Ectodermal cell (in vitro differentiated cells): Measurements from ENCODE around the gene KAZALD1.
"Not testable (repeated sequence)": the region's sequence is repeated elsewhere in the genome, so short reads cannot be mapped to it uniquely, and the experiment has no call there.

Experiments used
- H3K27ac ChIP-seq: 2 replicates; pipeline ENCODE4 v1.7.0; 2013; ENCODE audit warnings: mild to moderate bottlenecking, low read depth, low read length; ENCODE audit not compliant: insufficient read depth, poor library complexity, severe bottlenecking
- H3K27me3 ChIP-seq: 2 replicates; pipeline ENCODE4 v1.7.0; 2013; ENCODE audit warnings: mild to moderate bottlenecking, low read length; ENCODE audit not compliant: insufficient read depth, control insufficient read depth, poor library complexity, severe bottlenecking
- H3K36me3 ChIP-seq: one replicate; pipeline ENCODE4 v1.7.0; 2013; ENCODE audit warnings: low read length; ENCODE audit not compliant: control insufficient read depth, insufficient read depth
- H3K4me1 ChIP-seq: one replicate; pipeline ENCODE4 v1.7.0; 2013; ENCODE audit warnings: low read length; ENCODE audit not compliant: control insufficient read depth, insufficient read depth
- H3K4me3 ChIP-seq: 2 replicates; pipeline ENCODE4 v1.7.0; 2013; ENCODE audit warnings: low read depth, low read length, control low read depth; ENCODE audit not compliant: insufficient read depth
- H3K9me3 ChIP-seq: 2 replicates; pipeline ENCODE4 v1.7.0; 2013; ENCODE audit warnings: mild to moderate bottlenecking, low read length, moderate library complexity; ENCODE audit not compliant: control insufficient read depth
- WGBS, 2 experiments: methylation state at CpG; one replicate each; pipeline ENCODE4 v1.1.7; 2013; ENCODE audit warnings: missing lambda C conversion rate in 2 of 2; 5-methylcytosine and 5-hydroxymethylcytosine counted together

The KAZALD1 gene

DNA sequence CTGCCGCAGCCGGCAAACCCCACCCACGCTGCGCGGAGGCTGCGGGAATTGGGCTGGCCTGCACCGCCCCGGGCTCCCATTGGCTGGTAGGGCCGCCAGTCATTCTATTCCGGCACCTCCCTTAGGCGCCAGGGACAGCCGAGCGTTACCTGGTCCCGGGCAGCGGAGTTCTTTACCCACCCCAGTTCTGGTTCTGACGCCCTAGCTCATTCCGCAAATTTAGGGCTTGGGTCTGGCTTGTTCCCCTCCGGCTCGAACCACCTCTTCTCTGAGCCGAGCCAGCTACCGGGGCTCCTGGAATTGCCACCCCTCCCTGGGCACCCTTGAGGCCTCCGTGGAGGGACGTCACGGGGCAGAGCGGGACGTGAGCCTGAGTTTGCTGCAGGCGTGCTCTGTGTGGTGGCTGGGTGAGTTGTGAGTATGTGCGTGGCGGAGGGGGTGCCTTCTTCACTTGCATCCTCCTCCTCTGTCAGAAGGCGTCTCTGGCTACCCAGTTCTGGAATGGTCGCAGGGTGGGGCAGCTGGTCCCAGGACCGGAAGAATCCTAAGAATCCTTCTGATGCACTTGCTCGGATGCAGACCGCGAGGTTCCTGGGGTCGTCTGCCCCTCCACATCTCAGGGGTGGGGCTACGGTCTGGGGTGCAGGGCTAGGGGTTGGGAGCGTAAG lies 30.5 kb upstream of the KAZALD1 start, which contains the start of the genes PDZD7 and SFXN3:
Gene PDZD7, minus strand, starts transcription at position 2 of the 668 bp plus-strand sequence. CDS start 910 bp downstream, outside the sequence.
Gene SFXN3, plus strand, starts transcription at position 107 of the 668 bp plus-strand sequence. CDS start 3,461 bp downstream, outside the sequence.
- H3K36me3 ChIP-seq = no peaks in the 10 kb centered on the region
- H3K27ac ChIP-seq = no peak within 1 kb of the TSS
- WGBS, 2 experiments = 1 to 2% methylated on average over 38 of the region's 38 CpGs
- H3K27me3 ChIP-seq = peaks cover 74% of the 10 kb centered on the region
- no peaks in the 10 kb centered on the region for H3K9me3 ChIP-seq
- H3K4me3 ChIP-seq = peak within 1 kb of the TSS; percentile 34
- peaks cover 47% of the 10 kb centered on the region for H3K4me1 ChIP-seq

DNA sequence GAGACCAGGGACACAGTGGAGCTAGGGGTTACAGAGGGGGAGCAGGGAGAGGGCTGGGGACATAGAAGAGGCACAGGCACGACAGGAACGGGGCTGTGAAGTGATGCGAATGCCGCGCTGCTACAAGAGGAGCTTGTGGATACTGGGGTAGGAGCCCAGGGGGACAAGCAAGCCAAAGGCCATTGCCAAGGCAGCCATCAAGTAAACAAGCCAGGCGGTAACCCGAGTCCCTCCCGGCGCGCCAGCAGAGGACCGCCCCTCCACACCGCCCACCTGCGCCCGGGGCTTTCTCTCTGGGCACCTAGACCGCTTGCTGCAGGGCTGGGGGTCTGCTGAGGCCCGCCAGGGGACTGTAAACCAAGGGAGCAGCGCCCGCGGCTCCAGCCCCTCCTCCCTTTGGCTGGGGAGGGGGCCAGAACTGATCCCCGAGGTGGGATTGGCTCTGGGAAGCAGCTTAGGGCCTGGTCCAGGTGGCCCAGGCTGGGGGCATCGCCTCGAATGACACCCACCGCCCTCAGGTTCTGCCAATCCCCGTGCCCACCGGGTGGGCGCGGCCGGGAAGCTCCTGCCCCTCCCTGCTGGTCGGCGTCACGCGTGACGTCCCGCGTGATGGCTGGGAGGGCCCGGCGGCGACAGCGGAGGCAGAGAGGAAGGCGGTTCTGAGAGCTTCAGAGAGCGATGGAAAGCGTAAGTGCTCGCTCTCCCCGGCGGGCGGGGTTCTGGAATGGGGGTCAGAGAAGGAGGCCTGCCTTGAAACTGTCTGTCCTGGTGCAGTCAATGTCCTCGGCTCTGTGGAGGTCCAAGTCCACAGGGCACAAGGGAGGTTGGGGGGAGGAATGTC lies 29.8 kb upstream of the KAZALD1 start:
- Histone ChIP-seq H3K4me3 (peak overlapping the region; percentile 34), H3K36me3 (no peaks in the 10 kb centered on the region), H3K9me3 (no peaks in the 10 kb centered on the region), H3K4me1 (peaks cover 44% of the 10 kb centered on the region), H3K27ac (no peak overlapping the region), H3K27me3 (peaks cover 80% of the 10 kb centered on the region)
- 2% methylated on average over 47 of the region's 47 CpGs for WGBS, 2 experiments

DNA sequence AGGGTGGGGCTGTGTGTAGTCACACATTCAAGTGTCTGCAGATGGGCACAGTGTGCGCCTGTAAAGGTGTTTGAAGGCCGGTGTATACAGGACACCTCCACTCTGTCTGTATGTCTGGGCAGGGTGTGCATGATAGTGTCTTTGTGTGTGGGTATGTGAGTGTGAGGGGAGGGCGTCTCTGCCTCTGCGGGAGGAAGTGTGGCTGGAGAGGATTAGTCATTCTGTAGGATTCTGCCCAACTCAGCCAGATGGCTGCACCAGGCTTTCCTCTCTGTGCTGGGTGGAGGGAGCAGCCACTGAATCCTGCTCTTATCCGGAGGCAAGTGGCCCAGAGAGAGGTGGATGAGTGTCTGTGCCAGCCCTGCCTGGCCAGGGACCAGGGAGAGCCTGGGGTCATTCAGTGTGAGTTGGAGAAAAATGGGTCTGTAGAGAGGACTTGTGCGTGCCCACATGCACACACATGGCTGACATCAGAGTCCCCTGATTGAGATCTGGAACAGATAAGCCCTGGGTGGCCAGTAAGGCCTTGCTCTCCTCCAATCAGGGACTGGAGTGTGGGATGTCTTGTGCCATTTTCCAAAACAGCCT lies 29.1 kb upstream of the KAZALD1 start:
- Histone ChIP-seq H3K27ac (no peak overlapping the region), H3K4me1 (peaks cover 44% of the 10 kb centered on the region), H3K9me3 (no peaks in the 10 kb centered on the region), H3K36me3 (no peaks in the 10 kb centered on the region), H3K27me3 (peaks cover 85% of the 10 kb centered on the region), H3K4me3 (peak overlapping the region; percentile 34)
- 32 to 38% methylated on average over 6 of the region's 6 CpGs for WGBS, 2 experiments

- WGBS, 2 experiments = 33 to 63% methylated on average over 1 of the region's 3 CpGs
- Histone ChIP-seq H3K4me3 (no peak overlapping the region), H3K36me3 (no peaks in the 10 kb centered on the region), H3K27ac (no peak overlapping the region), H3K9me3 (no peaks in the 10 kb centered on the region), H3K27me3 (peaks cover 89% of the 10 kb centered on the region), H3K4me1 (peaks cover 44% of the 10 kb centered on the region)
These were observed 28.5 kb upstream of the KAZALD1 start for GRCh38 chr10:101033276-101033675.

GRCh38 chr10:101034404-101034803 lies 27.4 kb upstream of the KAZALD1 start:
- not testable (repeated sequence) for H3K36me3 ChIP-seq, H3K9me3 ChIP-seq, H3K27ac ChIP-seq, H3K4me3 ChIP-seq
- WGBS, 2 experiments = 89 to 95% methylated on average over 4 of the region's 4 CpGs
- peaks cover 90% of the 10 kb centered on the region for H3K27me3 ChIP-seq
- H3K4me1 ChIP-seq = peaks cover 35% of the 10 kb centered on the region

GRCh38 chr10:101035314-101035713 lies 26.5 kb upstream of the KAZALD1 start:
- H3K4me1 ChIP-seq = peaks cover 26% of the 10 kb centered on the region
- H3K9me3 ChIP-seq = no peaks in the 10 kb centered on the region
- H3K36me3 ChIP-seq = no peaks in the 10 kb centered on the region
- no peak overlapping the region for H3K4me3 ChIP-seq
- peaks cover 90% of the 10 kb centered on the region for H3K27me3 ChIP-seq
- H3K27ac ChIP-seq = no peak overlapping the region
- WGBS, 2 experiments = 88 to 89% methylated on average over 7 of the region's 7 CpGs

GRCh38 chr10:101035916-101036702 lies 25.7 kb upstream of the KAZALD1 start:
- no peak overlapping the region for H3K27ac ChIP-seq
- H3K36me3 ChIP-seq = no peaks in the 10 kb centered on the region
- peaks cover 83% of the 10 kb centered on the region for H3K27me3 ChIP-seq
- no peaks in the 10 kb centered on the region for H3K9me3 ChIP-seq
- WGBS, 2 experiments = 78% methylated on average over 10 of the region's 10 CpGs
- H3K4me3 ChIP-seq = no peak overlapping the region
- H3K4me1 ChIP-seq = peaks cover 20% of the 10 kb centered on the region

DNA sequence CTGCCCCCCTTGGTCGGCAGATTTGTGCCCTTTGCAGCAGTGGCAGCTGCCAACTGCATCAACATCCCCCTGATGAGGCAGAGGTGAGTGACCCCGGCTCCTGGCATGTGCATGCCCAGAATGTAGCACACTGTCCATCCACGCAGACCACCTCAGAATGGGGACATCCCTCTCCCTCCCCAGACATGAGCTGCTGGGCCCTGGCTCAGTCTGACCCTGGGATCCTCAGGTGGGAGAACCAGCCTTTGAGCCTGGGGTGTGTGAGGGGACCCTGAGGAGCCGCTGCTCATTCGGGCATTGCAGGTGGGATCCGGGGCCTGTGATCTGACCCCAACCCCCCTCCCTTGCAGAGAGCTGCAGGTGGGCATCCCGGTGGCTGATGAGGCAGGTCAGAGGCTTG lies 25.1 kb upstream of the KAZALD1 start:
- Histone ChIP-seq H3K4me1 (peaks cover 14% of the 10 kb centered on the region), H3K9me3 (no peaks in the 10 kb centered on the region), H3K27ac (no peak overlapping the region), H3K27me3 (peaks cover 77% of the 10 kb centered on the region), H3K36me3 (no peaks in the 10 kb centered on the region), H3K4me3 (no peak overlapping the region)
- WGBS, 2 experiments = 76 to 81% methylated on average over 7 of the region's 7 CpGs

- Histone ChIP-seq H3K27ac (no peak overlapping the region), H3K4me3 (no peak overlapping the region), H3K4me1 (peaks cover 4% of the 10 kb centered on the region), H3K9me3 (no peaks in the 10 kb centered on the region), H3K36me3 (no peaks in the 10 kb centered on the region), H3K27me3 (peaks cover 62% of the 10 kb centered on the region)
- 73 to 80% methylated on average over 5 of the region's 5 CpGs for WGBS, 2 experiments
These were observed 23.3 kb upstream of the KAZALD1 start for GRCh38 chr10:101038484-101038883.
